NCI-H2196 (cell line): ENCODE data around the gene CRADD.
"Not testable (repeated sequence)": the region's sequence is repeated elsewhere in the genome, so short reads cannot be mapped to it uniquely, and the experiment has no call there.

Experiments used
- DNase-seq: peaks from one replicate; lab custom pipeline; 2025; ENCODE audit not compliant: unreplicated experiment; lab: John Stamatoyannopoulos, UW

Gene CRADD

GRCh38 chr12:93862424-93862823 is 185.2 kb downstream of the CRADD start:
- no peak for DNase-seq

DNA sequence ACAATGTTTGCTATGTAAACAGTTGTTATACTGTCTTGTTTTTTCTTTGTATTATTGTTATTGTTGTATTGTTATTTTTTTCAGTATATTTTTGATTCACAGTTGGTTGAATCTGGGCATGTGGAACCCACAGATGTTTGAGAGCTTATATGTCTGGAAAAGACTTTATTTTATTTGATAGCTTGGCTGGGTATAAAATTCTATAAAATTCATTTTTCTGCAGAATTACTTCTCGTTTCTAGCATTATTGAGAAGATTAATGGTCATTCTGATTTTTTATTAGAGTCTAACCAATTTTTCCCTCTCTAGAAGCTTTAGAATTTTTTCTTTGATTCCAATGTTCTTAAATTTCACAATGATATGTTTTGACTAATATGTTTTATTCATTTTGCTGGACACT is 188.6 kb downstream of the CRADD start:
- DNase-seq, result no peak

GRCh38 chr12:93868771-93869170 is 191.6 kb downstream of the CRADD start:
- DNase-seq, result no peak

DNA sequence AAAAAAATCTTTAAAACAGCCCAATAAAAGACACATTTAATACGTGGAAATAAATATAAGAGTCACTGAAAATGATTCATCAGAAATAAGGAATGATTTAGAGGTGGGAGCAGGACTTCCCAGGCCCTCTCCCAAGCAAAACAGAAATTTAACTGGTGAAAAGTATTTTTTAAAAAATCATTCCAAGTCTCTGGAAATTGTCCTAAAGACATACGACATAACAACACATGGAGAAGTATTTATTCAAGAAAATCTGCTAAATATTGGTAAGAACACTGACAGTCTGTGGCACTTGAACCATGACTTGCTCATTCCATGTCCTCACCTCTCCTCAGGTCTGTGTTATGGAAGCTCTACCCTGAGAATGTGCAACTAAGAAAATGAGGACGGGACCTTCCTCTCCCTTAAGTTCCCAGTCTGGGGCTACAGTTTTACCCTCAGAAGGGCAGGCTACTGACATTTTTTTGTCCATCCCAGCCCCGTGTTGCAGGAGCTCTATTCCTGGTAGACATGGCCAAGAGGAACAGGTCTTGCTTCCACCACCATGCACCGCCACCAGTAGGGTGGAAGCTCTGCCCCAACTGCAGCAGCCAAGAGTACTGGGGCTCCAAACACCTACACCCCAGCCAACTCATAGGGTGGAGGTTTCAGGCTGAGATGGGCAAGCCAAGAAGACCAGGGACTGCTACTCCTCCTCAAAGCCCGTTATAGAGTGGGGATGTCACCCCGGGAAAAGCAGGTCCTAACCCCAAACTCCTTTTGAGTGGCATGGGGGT is 193.0 kb downstream of the CRADD start:
- DNase-seq, result no peak

GRCh38 chr12:93871566-93871965 is 194.4 kb downstream of the CRADD start:
- DNase-seq, result not testable (repeated sequence)

DNA sequence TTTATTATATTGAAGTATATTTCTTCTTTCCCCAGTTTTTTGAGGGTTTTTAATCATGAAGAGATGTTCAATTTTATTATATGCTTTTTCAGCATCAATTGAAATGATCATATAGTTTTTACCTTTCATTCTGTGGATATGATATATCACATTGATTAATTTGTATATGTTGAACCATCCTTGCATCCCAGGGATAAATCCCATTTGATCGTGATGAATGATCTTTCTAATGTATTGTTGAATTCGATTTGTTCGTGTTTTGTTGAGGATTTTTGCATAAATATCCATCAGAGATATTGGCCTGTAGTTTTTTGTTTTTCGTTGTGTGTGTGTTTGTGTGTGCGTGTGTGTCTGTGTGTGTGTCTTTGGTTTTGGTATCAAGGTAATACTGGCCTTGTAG is 196.4 kb downstream of the CRADD start:
- DNase-seq, result no peak

DNA sequence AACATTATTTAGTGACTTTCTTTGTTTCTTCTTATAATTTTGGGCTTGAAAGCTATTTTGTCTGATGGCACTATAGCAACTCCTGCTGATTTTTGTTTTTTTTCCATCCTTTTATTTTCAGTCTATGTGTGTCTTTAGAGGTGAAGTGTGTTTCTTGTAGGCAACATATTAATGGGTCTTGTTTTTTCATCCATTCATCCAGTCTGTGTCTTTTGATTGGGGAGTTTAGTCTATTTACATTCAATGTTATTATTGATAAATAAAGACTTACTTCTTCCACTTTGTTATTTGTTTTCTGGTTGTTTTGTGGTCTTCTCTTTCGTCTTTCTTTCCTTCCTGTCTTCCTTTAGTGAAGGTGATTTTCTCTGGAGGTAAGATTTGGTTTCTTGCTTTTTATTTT is 198.0 kb downstream of the CRADD start:
- DNase-seq, result no peak

- DNase-seq, result no peak
Observed at GRCh38 chr12:93876360-93876759, 199.2 kb downstream of the CRADD start.

- no peak for DNase-seq
Observed at GRCh38 chr12:93877446-93877845, 200.3 kb downstream of the CRADD start.

- DNase-seq, result no peak
Observed at GRCh38 chr12:93879476-93880421, 202.6 kb downstream of the CRADD start.

DNA sequence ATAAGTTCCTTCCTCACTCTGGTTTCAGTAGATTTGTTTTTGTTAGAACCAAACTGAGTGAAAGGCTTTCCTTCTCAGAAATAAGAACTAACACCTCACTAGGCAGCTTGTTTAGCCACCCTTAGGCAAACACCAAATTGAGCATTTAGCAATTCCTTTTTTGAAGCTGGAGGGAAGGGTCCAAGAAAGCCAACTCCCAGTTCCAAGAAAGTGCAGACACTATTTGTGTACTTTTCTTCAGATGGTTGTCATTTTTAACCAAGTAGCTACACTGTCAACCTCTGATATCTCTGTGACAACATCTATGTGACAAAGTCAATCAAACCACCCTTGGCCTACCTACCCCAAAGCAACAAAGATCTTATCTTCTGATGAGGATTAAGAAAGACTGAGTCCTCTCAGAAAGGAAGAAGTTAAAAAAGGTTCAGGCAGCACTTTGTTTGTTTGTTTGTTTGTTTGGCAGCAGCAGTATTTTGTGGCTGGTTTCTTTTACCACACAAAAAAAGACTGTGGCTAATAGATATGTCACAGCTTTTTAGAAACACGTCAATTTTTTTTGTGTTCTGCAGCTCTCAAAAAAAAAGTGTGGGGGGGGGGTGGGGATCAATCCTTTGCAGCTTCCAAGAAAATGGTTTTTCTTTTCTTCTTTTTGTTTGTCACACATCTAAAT is 203.8 kb downstream of the CRADD start:
- no peak for DNase-seq

GRCh38 chr12:93882763-93883162 is 205.6 kb downstream of the CRADD start:
- no peak for DNase-seq

DNA sequence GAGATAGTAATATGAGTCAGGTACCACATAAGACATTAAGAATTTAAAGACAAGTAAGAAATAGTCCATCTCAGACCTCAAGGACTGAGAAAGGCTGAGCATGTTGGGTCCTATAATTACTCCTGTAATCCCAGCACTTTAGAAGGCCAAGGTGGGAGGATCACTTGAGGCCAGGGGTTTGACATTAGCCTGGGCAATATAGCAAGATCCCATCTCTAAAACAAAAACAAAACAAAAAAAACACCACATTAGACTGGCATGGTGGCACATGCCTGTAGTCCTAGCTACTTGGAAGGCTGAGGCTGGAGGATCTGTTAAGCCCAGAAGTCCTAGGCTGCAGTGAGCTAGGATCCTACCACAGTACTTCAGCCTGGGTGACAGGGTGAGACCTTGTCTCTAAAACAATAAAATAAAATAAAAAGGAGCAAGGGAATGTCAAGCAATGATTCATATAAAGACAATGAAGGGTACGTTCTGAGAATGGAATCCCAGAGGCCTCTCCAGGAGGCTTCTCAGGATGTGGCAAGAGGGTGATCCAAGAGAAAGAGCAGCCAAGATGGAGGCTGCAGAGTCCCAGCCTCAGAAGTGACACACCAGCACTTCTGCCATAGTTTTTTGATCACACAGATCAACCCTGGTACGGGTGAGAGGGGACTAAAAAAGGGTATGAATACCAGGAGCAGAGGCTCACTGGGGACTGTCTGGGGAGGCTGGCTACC is 206.4 kb downstream of the CRADD start:
- DNase-seq, result no peak

GRCh38 chr12:93884794-93885460 is 207.8 kb downstream of the CRADD start:
- DNase-seq, result no peak

DNA sequence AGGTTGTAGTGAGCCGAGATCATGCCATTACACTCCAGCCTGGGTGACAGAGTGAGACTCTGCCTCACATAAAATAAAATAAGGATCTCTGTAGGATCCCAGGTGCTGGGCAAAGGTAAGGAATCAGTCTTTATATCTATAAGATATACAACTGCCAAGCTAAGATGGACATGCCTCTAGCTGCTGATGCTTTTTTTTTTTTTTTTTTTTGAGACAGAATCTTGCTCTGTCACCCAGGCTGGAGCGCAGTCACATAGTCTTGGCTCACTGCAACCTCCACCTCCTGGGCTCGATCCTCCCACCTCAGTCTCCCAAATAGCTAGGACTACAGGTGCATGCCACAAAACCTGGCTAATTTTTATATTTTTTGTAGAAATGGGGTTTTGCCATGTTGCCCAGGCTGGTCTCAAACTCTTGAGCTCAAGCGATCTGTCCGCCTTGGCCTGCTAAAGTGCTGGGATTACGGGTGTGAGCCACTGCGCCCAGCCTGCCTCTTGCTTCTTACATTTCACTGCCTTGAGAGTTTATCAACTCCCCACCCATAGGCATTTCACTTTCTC is 208.9 kb downstream of the CRADD start:
- DNase-seq, result not testable (repeated sequence)

DNA sequence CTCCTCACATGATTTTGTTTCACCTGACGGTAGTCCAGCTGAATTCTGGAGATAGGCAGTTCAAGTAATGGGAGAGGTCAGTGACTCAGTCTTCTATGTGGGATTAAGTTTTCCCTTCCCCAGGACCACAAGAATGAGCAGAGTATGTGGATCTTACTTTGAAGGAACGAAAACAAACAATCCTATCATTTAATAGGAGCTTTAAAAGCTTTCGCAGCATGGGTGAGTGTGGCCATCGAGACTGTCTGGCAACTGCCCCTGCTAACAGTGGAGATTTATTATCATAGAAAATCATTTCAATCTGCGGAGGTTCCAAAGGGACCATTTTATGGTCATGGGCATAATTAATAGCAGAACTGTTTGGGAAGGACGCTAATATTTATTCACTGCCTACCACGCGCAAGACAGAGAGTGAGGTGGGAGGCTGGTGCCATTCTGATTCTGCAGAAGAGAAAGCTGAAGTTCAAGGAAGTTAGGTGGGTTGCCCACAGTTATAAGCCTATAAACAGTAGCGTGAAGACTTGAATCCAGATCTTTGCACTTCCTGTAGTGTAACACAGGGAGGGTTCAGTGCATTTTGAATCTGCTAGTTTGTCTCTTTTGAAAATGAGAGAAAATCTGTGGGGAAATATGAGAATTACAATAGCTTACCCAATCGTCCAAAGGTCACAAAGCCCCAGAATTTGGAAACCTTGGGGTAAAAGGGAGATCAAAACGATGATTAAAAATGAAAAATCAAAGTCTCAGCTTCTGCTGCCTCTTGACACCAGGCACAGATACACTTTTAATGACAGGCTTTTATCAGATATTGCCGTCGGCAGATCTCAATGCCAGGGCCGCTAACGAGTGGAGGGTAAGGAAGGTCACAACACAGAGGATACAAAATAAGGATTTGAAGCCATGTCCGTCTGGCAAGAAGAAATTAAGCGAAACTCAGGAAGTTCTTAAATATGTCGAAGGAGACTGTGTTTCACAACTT is 209.6 kb downstream of the CRADD start:
- no peak for DNase-seq

GRCh38 chr12:93888964-93889363 is 211.8 kb downstream of the CRADD start:
- DNase-seq, result no peak

DNA sequence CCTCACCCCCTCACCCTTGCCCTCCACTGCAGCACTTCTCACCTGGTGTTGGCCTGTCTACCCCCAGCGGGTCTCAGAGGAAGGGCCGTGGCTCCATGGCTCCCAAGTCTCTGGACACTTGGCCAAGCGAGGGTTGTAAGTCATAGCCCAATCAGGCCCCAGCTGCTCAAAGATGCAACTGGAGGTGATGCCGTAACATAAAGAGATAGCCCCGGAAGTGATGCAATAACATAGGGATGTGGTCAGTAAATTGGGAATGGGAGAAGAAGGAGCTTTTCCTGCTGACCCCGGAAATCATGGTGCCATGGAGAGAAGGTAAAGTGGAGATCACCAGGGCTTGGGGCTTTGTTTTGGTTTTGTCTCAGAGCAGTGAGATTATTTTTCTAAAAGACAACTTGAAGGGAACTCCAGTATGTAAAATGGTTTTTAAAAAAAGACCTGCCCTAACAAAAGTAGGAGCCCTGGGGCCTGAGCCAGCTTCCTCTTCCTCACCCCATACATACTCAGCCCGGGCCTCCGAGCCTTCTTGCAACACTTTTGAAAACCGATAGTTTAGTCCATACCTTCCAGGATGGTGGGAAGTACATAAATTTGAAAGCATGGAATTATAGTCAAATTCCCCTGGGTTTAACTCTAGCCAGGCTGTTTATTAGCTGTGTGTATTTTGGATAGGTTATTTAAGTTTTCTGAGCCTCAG is 212.5 kb downstream of the CRADD start:
- no peak for DNase-seq
